Measurements from ENCODE around the gene PCNP.

DNA sequence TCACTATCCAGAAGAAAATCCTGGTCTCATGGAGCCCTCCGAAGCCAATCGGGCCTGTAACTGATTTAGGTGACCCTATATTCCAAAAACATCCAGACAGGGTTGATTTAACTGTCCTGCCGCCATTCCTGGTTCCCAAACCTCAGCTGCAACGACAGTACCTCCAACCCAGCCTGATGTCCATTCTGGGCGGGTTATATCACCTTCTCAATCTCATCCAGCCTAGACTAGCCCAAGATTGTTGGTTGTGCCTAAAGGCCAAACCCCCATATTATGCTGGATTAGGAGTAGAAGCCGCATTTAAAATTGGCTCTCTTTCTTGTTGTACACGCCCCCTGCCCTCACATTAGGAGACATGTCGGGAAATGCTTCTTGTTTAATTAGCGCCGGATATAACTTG lies 66.3 kb downstream of the PCNP start:
- TF ChIP-seq, protein P1, sequence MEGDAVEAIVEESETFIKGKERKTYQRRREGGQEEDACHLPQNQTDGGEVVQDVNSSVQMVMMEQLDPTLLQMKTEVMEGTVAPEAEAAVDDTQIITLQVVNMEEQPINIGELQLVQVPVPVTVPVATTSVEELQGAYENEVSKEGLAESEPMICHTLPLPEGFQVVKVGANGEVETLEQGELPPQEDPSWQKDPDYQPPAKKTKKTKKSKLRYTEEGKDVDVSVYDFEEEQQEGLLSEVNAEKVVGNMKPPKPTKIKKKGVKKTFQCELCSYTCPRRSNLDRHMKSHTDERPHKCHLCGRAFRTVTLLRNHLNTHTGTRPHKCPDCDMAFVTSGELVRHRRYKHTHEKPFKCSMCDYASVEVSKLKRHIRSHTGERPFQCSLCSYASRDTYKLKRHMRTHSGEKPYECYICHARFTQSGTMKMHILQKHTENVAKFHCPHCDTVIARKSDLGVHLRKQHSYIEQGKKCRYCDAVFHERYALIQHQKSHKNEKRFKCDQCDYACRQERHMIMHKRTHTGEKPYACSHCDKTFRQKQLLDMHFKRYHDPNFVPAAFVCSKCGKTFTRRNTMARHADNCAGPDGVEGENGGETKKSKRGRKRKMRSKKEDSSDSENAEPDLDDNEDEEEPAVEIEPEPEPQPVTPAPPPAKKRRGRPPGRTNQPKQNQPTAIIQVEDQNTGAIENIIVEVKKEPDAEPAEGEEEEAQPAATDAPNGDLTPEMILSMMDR (IDR thresholded peaks at IDR 0.05 in 4 of 5, conservative IDR thresholded peaks at IDR 0.05 in 1 of 5): no peak
- no peak for TF ChIP-seq POLR2A (IDR thresholded peaks at IDR 0.05)
